A549 (cell line): ENCODE data around the gene SOX4. TPM values are rescaled to one million over a fixed set of nuclear protein-coding genes. Genes with fewer than 3 reads are reported as not detected.

ENCODE experiments used
- ATAC-seq, 2 experiments: fragments of 200-7000 bp in 1 of 2; fragments of >200 bp in 1 of 2; cut with Nextera tagmentation in 1 of 2; cut with Tn5 transposase in 1 of 2; 3 replicates each; pipeline versions ENCODE4 v1.8.0 to v1.9.1; 2018 to 2020; ENCODE audit warnings: mild to moderate bottlenecking in 1 of 2, moderate library complexity in 1 of 2
- CTCF ChIA-PET: fragments of 300-600 bp; sonication (Branson Sonifier 250); formaldehyde crosslinking; extraction: SDS; loops from one replicate; lab custom pipeline; 2021; ENCODE audit warnings: antibody characterized with exemption, inconsistent platforms; lab: Yijun Ruan, JAX
- POLR2A ChIA-PET: fragments of 350-600 bp; formaldehyde crosslinking; extraction: SDS; loops from one replicate; lab custom pipeline; 2021; ENCODE audit warnings: antibody characterized with exemption, inconsistent platforms; lab: Yijun Ruan, JAX
- DNase-seq, 2 experiments: peaks; one replicate each; pipeline versions ENCODE4 v3.0.0 to v3.0.0-alpha.2; 2011 to 2016; ENCODE audit warnings: low read depth in 1 of 2, low spot score in 1 of 2
- FAIRE-seq: peaks from 2 replicates; lab custom pipeline; 2011; peaks lifted over from hg19 to GRCh38; lab: Jason Lieb, UNC
- H3K27ac ChIP-seq, 2 experiments: fragments of >200 bp; sonication (Bioruptor Twin); formaldehyde crosslinking; 3 replicates each; pipeline ENCODE4 v1.5.1; 2016 to 2017
- H3K4me1 ChIP-seq: fragments of >200 bp; sonication (Bioruptor Twin); formaldehyde crosslinking; 3 replicates; pipeline ENCODE4 v1.6.1; 2016
- H3K4me2 ChIP-seq: fragments of >200 bp; sonication (Bioruptor Twin); formaldehyde crosslinking; 3 replicates; pipeline ENCODE4 v1.6.1; 2016
- H3K4me3 ChIP-seq: fragments of >200 bp; sonication (Bioruptor Twin); formaldehyde crosslinking; 3 replicates; pipeline ENCODE4 v1.5.1; 2016
- H3K9me3 ChIP-seq: fragments of >200 bp; sonication (Bioruptor Twin); formaldehyde crosslinking; 3 replicates; pipeline ENCODE4 v1.6.1; 2016
- CBX8 ChIP-seq: fragments of 200-600 bp; sonication (generic); IDR thresholded peaks from 2 replicates; pipeline ENCODE4 v1.6.1; 2016
- CEBPB ChIP-seq, 2 experiments: fragments of >200 bp in 1 of 2; sonication (Bioruptor Twin) in 1 of 2; formaldehyde crosslinking in 1 of 2; IDR thresholded peaks; 2 replicates each; pipeline ENCODE4 v1.6.1; 2012 to 2016
- CHD2 ChIP-seq: fragments of 150-350 bp; IDR thresholded peaks from 2 replicates; pipeline ENCODE4 v1.6.1; 2014; ENCODE audit warnings: low read length; ENCODE audit not compliant: partially characterized antibody
- CHD4 ChIP-seq: fragments of 200-600 bp; sonication (generic); IDR thresholded peaks from 2 replicates; pipeline ENCODE4 v1.6.1; 2016; ENCODE audit warnings: antibody characterized with exemption, mild to moderate bottlenecking, borderline replicate concordance
- EHMT2 ChIP-seq: fragments of 200-600 bp; sonication (generic); IDR thresholded peaks from 2 replicates; pipeline ENCODE4 v1.6.1; 2016; ENCODE audit warnings: antibody characterized with exemption, low read depth, mild to moderate bottlenecking, moderate library complexity
- FOSB ChIP-seq: fragments of 250-450 bp; sonication (Bioruptor Pico); IDR thresholded peaks from 2 replicates; pipeline ENCODE4 v1.5.0; 2020; ENCODE audit warnings: mild to moderate bottlenecking, moderate library complexity
- HOXB5 ChIP-seq: fragments of 250-450 bp; sonication (Bioruptor Pico); IDR thresholded peaks from 2 replicates; pipeline ENCODE4 v1.5.0; 2020; ENCODE audit warnings: mild to moderate bottlenecking, moderate library complexity
- JUNB ChIP-seq: fragments of >200 bp; sonication (Bioruptor Twin); formaldehyde crosslinking; IDR thresholded peaks from 2 replicates; pipeline ENCODE4 v1.6.1; 2016
- KDM1A ChIP-seq: fragments of 200-600 bp; sonication (generic); IDR thresholded peaks from 2 replicates; pipeline ENCODE4 v1.6.1; 2016; ENCODE audit warnings: low read depth, mild to moderate bottlenecking
- KDM5A ChIP-seq: fragments of 200-600 bp; sonication (generic); IDR thresholded peaks from 2 replicates; pipeline ENCODE4 v1.6.1; 2016; ENCODE audit warnings: antibody characterized with exemption, mild to moderate bottlenecking
- MYC ChIP-seq: IDR thresholded peaks from 2 replicates; pipeline ENCODE4 v1.6.1; 2012; ENCODE audit warnings: mild to moderate bottlenecking, inconsistent platforms, low read length, improper control_type of control experiment, borderline replicate concordance
- NPAS2 ChIP-seq: fragments of 250-450 bp; sonication (Bioruptor Pico); IDR thresholded peaks from 2 replicates; pipeline ENCODE4 v1.8.0; 2022; ENCODE audit warnings: mild to moderate bottlenecking, moderate library complexity, borderline replicate concordance
- POLR2AphosphoS2 ChIP-seq: conservative IDR thresholded peaks from 2 replicates; pipeline ENCODE4 v1.6.1; 2012; ENCODE audit warnings: low read length, improper control_type of control experiment, inconsistent platforms
- RAD21 ChIP-seq, 2 experiments: fragments of >200 bp in 1 of 2; sonication (Bioruptor Twin) in 1 of 2; formaldehyde crosslinking in 1 of 2; IDR thresholded peaks in 1 of 2; conservative IDR thresholded peaks in 1 of 2; 2 replicates in 1 of 2; 3 replicates in 1 of 2; pipeline ENCODE4 v1.6.1; 2012 to 2018; ENCODE audit warnings: inconsistent platforms in 1 of 2
- RFX5 ChIP-seq: fragments of 450-650 bp; IDR thresholded peaks from 2 replicates; pipeline ENCODE4 v1.7.1; 2014; ENCODE audit warnings: antibody characterized with exemption, mild to moderate bottlenecking, moderate library complexity
- SMC3 ChIP-seq: fragments of >200 bp; sonication (Bioruptor Twin); formaldehyde crosslinking; IDR thresholded peaks from 3 replicates; pipeline ENCODE4 v1.6.1; 2018; ENCODE audit warnings: inconsistent platforms
- TFCP2L1 ChIP-seq: fragments of 250-450 bp; sonication (Bioruptor Pico); IDR thresholded peaks from 2 replicates; pipeline ENCODE4 v1.5.0; 2021; ENCODE audit warnings: mild to moderate bottlenecking
- ZC3H11A ChIP-seq: fragments of 450-650 bp; IDR thresholded peaks from 2 replicates; pipeline ENCODE4 v1.6.1; 2014; ENCODE audit warnings: antibody characterized with exemption, mild to moderate bottlenecking
- WGBS: methylation state at CpG from one replicate; pipeline ENCODE4 v1.1.6; 2017; ENCODE audit errors: missing lambda C conversion rate; 5-methylcytosine and 5-hydroxymethylcytosine counted together
- polyA plus RNA-seq, 4 experiments: library from polyadenylated mRNA; depleted of rRNA in 3 of 4; stranded (reverse); fragments of >200 nt; fragmentation: RNase III in 1 of 4; extraction: RNeasy Plus Mini Kit Qiagen cat#74134 plus additional on column Dnase treatment in 1 of 4; gene quantifications; 2 replicates in 3 of 4; 3 replicates in 1 of 4; pipeline ENCODE4 v1.2.3, GENCODE V29; 2011 to 2017
- TF ChIP-seq, protein P1 (sequence below): fragments of 200-600 bp; sonication (generic); IDR thresholded peaks from 2 replicates; pipeline ENCODE4 v1.6.1; 2016; ENCODE audit warnings: antibody characterized with exemption, mild to moderate bottlenecking, moderate library complexity
- TF ChIP-seq, protein P2 (sequence below): fragments of 250-450 bp; sonication (Bioruptor Pico); IDR thresholded peaks from 2 replicates; pipeline ENCODE4 v1.5.0; 2020; ENCODE audit warnings: low read depth, mild to moderate bottlenecking, moderate library complexity
- TF ChIP-seq, protein P3 (sequence below): IDR thresholded peaks from 2 replicates; pipeline ENCODE4 v1.6.1; 2012

The SOX4 gene
- polyA plus RNA-seq, 2 of the 4 experiments (the other 2 are of a cell fraction), result 26.0 to 30.8 TPM

DNA sequence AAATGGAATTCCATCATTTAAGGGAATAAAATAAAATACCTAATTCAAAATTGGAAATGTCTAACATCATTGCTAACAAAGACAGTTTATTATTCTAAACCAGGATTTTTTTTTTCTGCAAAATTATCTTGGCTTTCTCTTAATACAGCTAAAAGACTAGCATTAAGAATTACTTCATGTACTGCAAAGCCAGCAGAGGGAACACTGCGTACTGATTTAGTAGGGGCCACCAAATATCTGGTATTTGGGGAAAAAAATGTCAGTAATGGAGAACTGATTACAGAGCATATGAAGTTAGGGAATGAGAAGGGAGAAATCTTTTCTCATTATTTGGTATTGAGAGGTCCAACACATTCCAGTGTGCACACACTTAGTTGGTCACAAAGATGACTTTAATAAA is 3.2 kb upstream of the SOX4 start:
- Histone ChIP-seq H3K4me3 (no peak overlapping the region), H3K4me1 (peaks cover 17% of the 10 kb centered on the region)
- no peak for ATAC-seq
- POLR2A ChIA-PET, result no interaction called here
- TF ChIP-seq TFCP2L1 (CRISPR knock-in tag), result no peak
- TF ChIP-seq HOXB5, result no peak
- TF ChIP-seq, protein P1, sequence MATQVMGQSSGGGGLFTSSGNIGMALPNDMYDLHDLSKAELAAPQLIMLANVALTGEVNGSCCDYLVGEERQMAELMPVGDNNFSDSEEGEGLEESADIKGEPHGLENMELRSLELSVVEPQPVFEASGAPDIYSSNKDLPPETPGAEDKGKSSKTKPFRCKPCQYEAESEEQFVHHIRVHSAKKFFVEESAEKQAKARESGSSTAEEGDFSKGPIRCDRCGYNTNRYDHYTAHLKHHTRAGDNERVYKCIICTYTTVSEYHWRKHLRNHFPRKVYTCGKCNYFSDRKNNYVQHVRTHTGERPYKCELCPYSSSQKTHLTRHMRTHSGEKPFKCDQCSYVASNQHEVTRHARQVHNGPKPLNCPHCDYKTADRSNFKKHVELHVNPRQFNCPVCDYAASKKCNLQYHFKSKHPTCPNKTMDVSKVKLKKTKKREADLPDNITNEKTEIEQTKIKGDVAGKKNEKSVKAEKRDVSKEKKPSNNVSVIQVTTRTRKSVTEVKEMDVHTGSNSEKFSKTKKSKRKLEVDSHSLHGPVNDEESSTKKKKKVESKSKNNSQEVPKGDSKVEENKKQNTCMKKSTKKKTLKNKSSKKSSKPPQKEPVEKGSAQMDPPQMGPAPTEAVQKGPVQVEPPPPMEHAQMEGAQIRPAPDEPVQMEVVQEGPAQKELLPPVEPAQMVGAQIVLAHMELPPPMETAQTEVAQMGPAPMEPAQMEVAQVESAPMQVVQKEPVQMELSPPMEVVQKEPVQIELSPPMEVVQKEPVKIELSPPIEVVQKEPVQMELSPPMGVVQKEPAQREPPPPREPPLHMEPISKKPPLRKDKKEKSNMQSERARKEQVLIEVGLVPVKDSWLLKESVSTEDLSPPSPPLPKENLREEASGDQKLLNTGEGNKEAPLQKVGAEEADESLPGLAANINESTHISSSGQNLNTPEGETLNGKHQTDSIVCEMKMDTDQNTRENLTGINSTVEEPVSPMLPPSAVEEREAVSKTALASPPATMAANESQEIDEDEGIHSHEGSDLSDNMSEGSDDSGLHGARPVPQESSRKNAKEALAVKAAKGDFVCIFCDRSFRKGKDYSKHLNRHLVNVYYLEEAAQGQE, result no peak
- TF ChIP-seq NPAS2 (CRISPR knock-in tag), result no peak
- no peak for TF ChIP-seq CHD2
- no peak for TF ChIP-seq RAD21 (conservative IDR thresholded peaks at IDR 0.05 in 1 of 2, IDR thresholded peaks at IDR 0.05 in 1 of 2)
- TF ChIP-seq, protein P2, sequence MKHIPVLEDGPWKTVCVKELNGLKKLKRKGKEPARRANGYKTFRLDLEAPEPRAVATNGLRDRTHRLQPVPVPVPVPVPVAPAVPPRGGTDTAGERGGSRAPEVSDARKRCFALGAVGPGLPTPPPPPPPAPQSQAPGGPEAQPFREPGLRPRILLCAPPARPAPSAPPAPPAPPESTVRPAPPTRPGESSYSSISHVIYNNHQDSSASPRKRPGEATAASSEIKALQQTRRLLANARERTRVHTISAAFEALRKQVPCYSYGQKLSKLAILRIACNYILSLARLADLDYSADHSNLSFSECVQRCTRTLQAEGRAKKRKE (CRISPR knock-in tag), result no peak
- no peak for TF ChIP-seq JUNB
- no peak for TF ChIP-seq FOSB
- TF ChIP-seq POLR2AphosphoS2, result no peak
- TF ChIP-seq, all 56 proteins: peak for 0
- Histone ChIP-seq H3K9me3 (no peaks in the 10 kb centered on the region), H3K27ac (no peak overlapping the region), H3K4me2 (no peak overlapping the region)
- 82% methylated on average over 1 of the region's 1 CpG for WGBS
- FAIRE-seq, result no peak
- no peak for DNase-seq
- CTCF ChIA-PET, result interaction anchor here (0.6 to 1.1 kb wide), 3 partner anchors 799 to 1035 kb away, joined by 3 read pairs; no protein-coding TSS in a partner anchor

DNA sequence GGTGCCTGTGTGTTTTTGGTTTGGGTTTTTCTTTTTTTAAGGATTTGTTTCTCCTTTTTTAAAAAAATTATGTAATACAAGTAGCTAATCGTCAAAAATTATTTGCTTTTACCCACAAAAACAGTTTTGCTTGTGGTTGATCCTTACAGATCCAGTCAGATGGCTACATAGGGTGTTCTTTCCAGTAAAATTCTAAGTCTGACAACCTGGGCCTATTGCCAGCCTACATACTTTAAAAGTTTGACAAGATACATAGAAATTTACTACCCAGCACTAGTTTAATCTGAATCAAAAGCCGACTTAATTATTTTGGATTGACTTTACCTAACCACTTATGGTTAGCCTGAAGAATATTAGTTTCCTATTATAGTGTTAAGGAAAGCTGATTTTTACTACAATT is 2.1 kb upstream of the SOX4 start:
- no peak overlapping the region for H3K4me3 ChIP-seq
- CTCF ChIA-PET, result interaction anchor here (0.6 to 1.0 kb wide), 2 partner anchors 718 to 988 kb away, joined by 3 read pairs; no protein-coding TSS in a partner anchor
- ATAC-seq (no peak), DNase-seq (no peak), FAIRE-seq (no peak)
- H3K9me3 ChIP-seq, result no peaks in the 10 kb centered on the region
- POLR2A ChIA-PET, result no interaction called here
- TF ChIP-seq POLR2AphosphoS2, result no peak
- TF ChIP-seq, protein P3, sequence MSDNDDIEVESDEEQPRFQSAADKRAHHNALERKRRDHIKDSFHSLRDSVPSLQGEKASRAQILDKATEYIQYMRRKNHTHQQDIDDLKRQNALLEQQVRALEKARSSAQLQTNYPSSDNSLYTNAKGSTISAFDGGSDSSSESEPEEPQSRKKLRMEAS, result no peak
- no peak for TF ChIP-seq KDM5A
- no peak for TF ChIP-seq EHMT2
- TF ChIP-seq CBX8, result no peak
- no peak for TF ChIP-seq KDM1A
- no peak for TF ChIP-seq MYC
- no peak overlapping the region for H3K27ac ChIP-seq
- peaks cover 17% of the 10 kb centered on the region for H3K4me1 ChIP-seq
- no peak overlapping the region for H3K4me2 ChIP-seq
- WGBS, result 72% methylated on average over 2 of the region's 2 CpGs

DNA sequence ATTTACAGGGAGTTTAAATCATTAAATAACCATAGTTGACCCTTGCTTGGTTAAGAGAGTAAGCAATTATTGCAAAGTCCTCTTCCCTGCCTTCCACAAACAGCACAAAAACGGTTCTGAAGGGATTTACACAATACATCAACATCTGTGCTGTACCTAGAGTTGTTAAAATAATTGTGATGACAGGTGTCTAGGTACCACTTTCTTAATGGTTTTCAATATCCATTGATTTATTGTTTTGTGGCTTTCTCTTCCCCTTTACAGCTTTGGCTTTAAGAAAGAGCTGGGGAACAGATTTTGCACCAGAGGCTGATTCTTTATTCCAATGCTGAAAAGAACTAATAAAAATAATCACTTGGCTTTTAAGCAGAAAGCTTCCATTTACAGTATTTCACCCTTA is 598 bp upstream of the SOX4 start:
- H3K4me2 ChIP-seq, result peak overlapping the region; percentile 86
- POLR2A ChIA-PET, result interaction anchor here (0.6 to 4.1 kb wide), 36 partner anchors 9 to 1854 kb away, joined by 3 to 39 read pairs (median 4); partner anchors contain the start of gene E2F3
- peak overlapping the region; percentile 83 for H3K4me3 ChIP-seq
- H3K27ac ChIP-seq, result peak overlapping the region; percentile 12 to 60; a peak in 2 of 6 replicates
- WGBS, result 17% methylated on average over 1 of the region's 1 CpG
- H3K4me1 ChIP-seq, result peaks cover 13% of the 10 kb centered on the region; the same call in 2 of the 3 replicates
- ATAC-seq (no peak), DNase-seq (no peak), FAIRE-seq (no peak)
- TF ChIP-seq ZC3H11A (no peak), CHD4 (no peak), RFX5 (no peak), SMC3 (no peak), POLR2AphosphoS2 (no peak), CEBPB (IDR thresholded peaks at IDR 0.05) (no peak)
- TF ChIP-seq, protein P2 (CRISPR knock-in tag), result no peak
- CTCF ChIA-PET, result interaction anchor here (0.9 kb wide), 1 partner anchor 718 kb away, joined by 7 read pairs; no protein-coding TSS in a partner anchor
- no peaks in the 10 kb centered on the region for H3K9me3 ChIP-seq
